H9 (cell line): ENCODE results near the gene LAX1. TPM values are rescaled to one million over a fixed set of nuclear protein-coding genes. Genes with fewer than 3 reads are reported as not detected.

ENCODE experiments used
- DNase-seq: peaks from one replicate; pipeline ENCODE4 v3.0.0-alpha.2; 2017
- H2AFZ ChIP-seq: one replicate; pipeline ENCODE4 v1.6.1; 2013; ENCODE audit warnings: mild to moderate bottlenecking, low read length, control low read depth, moderate library complexity
- H2AK5ac ChIP-seq: 2 replicates; pipeline ENCODE4 v1.6.1; 2013; ENCODE audit warnings: low read length, control low read depth, mixed read lengths; ENCODE audit not compliant: insufficient read length
- H2BK120ac ChIP-seq: one replicate; pipeline ENCODE4 v1.6.1; 2013; ENCODE audit warnings: low read depth, mild to moderate bottlenecking, low read length, control low read depth, inconsistent platforms; ENCODE audit not compliant: poor library complexity, severe bottlenecking
- H2BK12ac ChIP-seq: 2 replicates; pipeline ENCODE4 v1.6.1; 2013; ENCODE audit warnings: low read length, control low read depth, mixed read lengths, low read depth; ENCODE audit not compliant: insufficient read length
- H2BK15ac ChIP-seq: 2 replicates; pipeline ENCODE4 v1.6.1; 2013; ENCODE audit warnings: low read depth, low read length, control low read depth
- H2BK20ac ChIP-seq: one replicate; pipeline ENCODE4 v1.6.1; 2013; ENCODE audit warnings: low read depth, mild to moderate bottlenecking, low read length, control low read depth, inconsistent platforms; ENCODE audit not compliant: poor library complexity, severe bottlenecking
- H2BK5ac ChIP-seq: 2 replicates; pipeline ENCODE4 v1.6.1; 2013; ENCODE audit warnings: low read length, control low read depth, mixed read lengths; ENCODE audit not compliant: insufficient read length
- H3K14ac ChIP-seq: 2 replicates; pipeline ENCODE4 v1.6.1; 2013; ENCODE audit warnings: low read length, control low read depth; ENCODE audit not compliant: insufficient read depth
- H3K18ac ChIP-seq: 2 replicates; pipeline ENCODE4 v1.6.1; 2013; ENCODE audit warnings: low read depth, mild to moderate bottlenecking, mixed read lengths, low read length, control low read depth; ENCODE audit not compliant: insufficient read length
- H3K23ac ChIP-seq: 2 replicates; pipeline ENCODE4 v1.6.1; 2013; ENCODE audit warnings: low read length, control low read depth, mixed read lengths, low read depth; ENCODE audit not compliant: insufficient read length
- H3K23me2 ChIP-seq: 2 replicates; pipeline ENCODE4 v1.6.1; 2013; ENCODE audit warnings: low read depth, mild to moderate bottlenecking, mixed read lengths, low read length, control low read depth; ENCODE audit not compliant: insufficient read length, poor library complexity, severe bottlenecking
- H3K27ac ChIP-seq: 2 replicates; pipeline ENCODE4 v1.5.1; 2013; ENCODE audit warnings: low read length, control low read depth, mixed read lengths, low read depth; ENCODE audit not compliant: insufficient read length
- H3K27me3 ChIP-seq: 2 replicates; pipeline ENCODE4 v1.6.1; 2013; ENCODE audit warnings: low read length, control low read depth, inconsistent platforms; ENCODE audit not compliant: insufficient read depth
- H3K4ac ChIP-seq: 2 replicates; pipeline ENCODE4 v1.6.1; 2013; ENCODE audit warnings: low read depth, mild to moderate bottlenecking, control low read depth, inconsistent platforms, low read length, moderate library complexity
- H3K4me1 ChIP-seq: 2 replicates; pipeline ENCODE4 v1.6.1; 2013; ENCODE audit warnings: low read length, control low read depth, inconsistent platforms; ENCODE audit not compliant: insufficient read depth
- H3K4me2 ChIP-seq: 2 replicates; pipeline ENCODE4 v1.6.1; 2013; ENCODE audit warnings: low read length, control low read depth, mixed read lengths; ENCODE audit not compliant: insufficient read length, insufficient read depth
- H3K56ac ChIP-seq: 2 replicates; pipeline ENCODE4 v1.6.1; 2013; ENCODE audit warnings: low read depth, mild to moderate bottlenecking, mixed read lengths, low read length, control low read depth; ENCODE audit not compliant: insufficient read length
- H3K79me1 ChIP-seq: 2 replicates; pipeline ENCODE4 v1.6.1; 2013; ENCODE audit warnings: low read depth, mild to moderate bottlenecking, moderate library complexity, low read length, control low read depth, inconsistent platforms; ENCODE audit not compliant: insufficient read depth, poor library complexity, severe bottlenecking
- H3K79me2 ChIP-seq: 2 replicates; pipeline ENCODE4 v1.6.1; 2013; ENCODE audit warnings: low read length, control low read depth, inconsistent platforms; ENCODE audit not compliant: insufficient read depth
- H3K9ac ChIP-seq: 2 replicates; pipeline ENCODE4 v1.6.1; 2013; ENCODE audit warnings: low read length, control low read depth, mixed read lengths; ENCODE audit not compliant: insufficient read length; ENCODE audit errors: extremely low read depth
- H3K9me3 ChIP-seq: one replicate; pipeline ENCODE4 v1.6.1; 2013; ENCODE audit warnings: low read depth, low read length, inconsistent platforms; ENCODE audit not compliant: control insufficient read depth
- H3T11ph ChIP-seq: one replicate; pipeline ENCODE4 v1.6.1; 2013; ENCODE audit warnings: mild to moderate bottlenecking, low read length, control low read depth, inconsistent platforms
- H4K20me1 ChIP-seq: one replicate; pipeline ENCODE4 v1.6.1; 2013; ENCODE audit not compliant: control insufficient read depth, insufficient read length, insufficient read depth
- H4K5ac ChIP-seq: 2 replicates; pipeline ENCODE4 v1.6.1; 2013; ENCODE audit warnings: low read depth, mild to moderate bottlenecking, mixed read lengths, low read length, control low read depth; ENCODE audit not compliant: insufficient read length
- H4K8ac ChIP-seq: replicated peaks from 2 replicates; pipeline ENCODE4 v1.6.1; 2013; ENCODE audit warnings: low read length, control low read depth, mixed read lengths, low read depth; ENCODE audit not compliant: insufficient read length
- H4K91ac ChIP-seq: 2 replicates; pipeline ENCODE4 v1.6.1; 2013; ENCODE audit warnings: low read depth, mild to moderate bottlenecking, moderate library complexity, mixed read lengths, low read length, control low read depth; ENCODE audit not compliant: insufficient read length
- H3K27ac Mint-ChIP-seq, 3 experiments: 2 replicates in 2 of 3; 3 replicates in 1 of 3; pipeline ENCODE4 v1.8.0; 2020 to 2021; ENCODE audit warnings: mixed read lengths in 3 of 3, mild to moderate bottlenecking in 1 of 3, moderate library complexity in 1 of 3
- H3K27me3 Mint-ChIP-seq: 2 replicates; pipeline ENCODE4 v1.8.0; 2021; ENCODE audit warnings: low read depth, mild to moderate bottlenecking, moderate library complexity, mixed read lengths
- H3K36me3 Mint-ChIP-seq, 3 experiments: 2 replicates in 2 of 3; 3 replicates in 1 of 3; pipeline ENCODE4 v1.8.0; 2020 to 2021; ENCODE audit warnings: low read depth in 3 of 3, mixed read lengths in 3 of 3; ENCODE audit not compliant: insufficient read depth in 1 of 3
- H3K4me1 Mint-ChIP-seq, 2 experiments: 2 replicates each; pipeline ENCODE4 v1.8.0; 2020; ENCODE audit warnings: mixed read lengths in 2 of 2
- H3K4me3 Mint-ChIP-seq, 2 experiments: 2 replicates in 1 of 2; 3 replicates in 1 of 2; pipeline ENCODE4 v1.8.0; 2020 to 2021; ENCODE audit warnings: mild to moderate bottlenecking in 2 of 2, mixed read lengths in 2 of 2, moderate library complexity in 1 of 2
- H3K9me3 Mint-ChIP-seq, 2 experiments: 2 replicates in 1 of 2; 3 replicates in 1 of 2; pipeline ENCODE4 v1.8.0; 2020; ENCODE audit warnings: mild to moderate bottlenecking in 2 of 2, mixed read lengths in 2 of 2, moderate library complexity in 1 of 2
- CTCF ChIP-seq: fragments of 200-600 bp; sonication (generic); conservative IDR thresholded peaks from 3 replicates; pipeline ENCODE4 v1.8.0; 2021; ENCODE audit warnings: antibody characterized with exemption, mild to moderate bottlenecking
- WGBS: extraction: QIAGEN DNeasy Blood & Tissue Kit; methylation state at CpG from one replicate; pipeline ENCODE4 v1.1.7; 2013; ENCODE audit warnings: missing lambda C conversion rate, low lambda C conversion rate, mixed read lengths; ENCODE audit not compliant: insufficient read length; ENCODE audit errors: extremely low coverage; 5-methylcytosine and 5-hydroxymethylcytosine counted together
- total RNA-seq: library from RNA; stranded (reverse); gene quantifications from 2 replicates; pipeline ENCODE4 v1.2.1, GENCODE V29; 2021

Gene LAX1
- total RNA-seq, 1 experiment from 2014 or later = not detected

- no peaks in the 10 kb centered on the region for H3K27me3 ChIP-seq
- no peaks in the 10 kb centered on the region for H4K20me1 ChIP-seq
- H3K23me2 ChIP-seq = no peaks in the 10 kb centered on the region
- H2BK15ac ChIP-seq = no peak overlapping the region
- H2BK120ac ChIP-seq = no peak overlapping the region
- Mint-ChIP-seq H3K27ac (peak overlapping the region in 1 of 3 experiments; percentile 24; a peak in 1 of 7 replicates), H3K4me1 (peaks cover 23 to 26% of the 10 kb centered on the region in 2 experiments), H3K27me3 (no peaks in the 10 kb centered on the region), H3K9me3 (no peaks in the 10 kb centered on the region), H3K4me3 (no peak overlapping the region; a peak in 1 of 5 replicates), H3K36me3 (peaks cover 0 to 6% (median 5%) of the 10 kb centered on the region in 3 experiments; a peak in 3 of 7 replicates)
- no peak for TF ChIP-seq CTCF
- no peak overlapping the region for H4K8ac ChIP-seq
- peak; percentile 38 for DNase-seq
- H3K27ac ChIP-seq = no peak overlapping the region
- H3K23ac ChIP-seq = no peak overlapping the region
- H2BK20ac ChIP-seq = no peak overlapping the region
- peaks cover 7% of the 10 kb centered on the region; the same call in 1 of the 2 replicates for H3K4me1 ChIP-seq
- no peaks in the 10 kb centered on the region for H3K79me2 ChIP-seq
- no peaks in the 10 kb centered on the region for H3K79me1 ChIP-seq
- H3K18ac ChIP-seq = no peak overlapping the region
- WGBS = no CpG with 5 or more reads among the region's 5 CpGs
- H2BK5ac ChIP-seq = no peak overlapping the region
- no peak overlapping the region for H2AFZ ChIP-seq
- no peak overlapping the region for H4K5ac ChIP-seq
- no peak overlapping the region for H4K91ac ChIP-seq
- no peak overlapping the region for H2AK5ac ChIP-seq
- H3K14ac ChIP-seq = no peak overlapping the region
- no peak overlapping the region for H3K4ac ChIP-seq
- no peak overlapping the region for H3T11ph ChIP-seq
- no peaks in the 10 kb centered on the region for H3K9me3 ChIP-seq
- H3K9ac ChIP-seq = peak overlapping the region; percentile 8
- H2BK12ac ChIP-seq = no peak overlapping the region
- peak overlapping the region; percentile 21 for H3K4me2 ChIP-seq
- no peak overlapping the region for H3K56ac ChIP-seq
Observed at GRCh38 chr1:203743091-203743571, 21.9 kb upstream of the LAX1 start.
